Heart right ventricle (tissue), 16 donors: ENCODE measurements around the gene LRRTM4. TPM values are rescaled to one million over a fixed set of nuclear protein-coding genes. Genes with fewer than 3 reads are reported as not detected.
"Not testable (repeated sequence)": the region's sequence is repeated elsewhere in the genome, so short reads cannot be mapped to it uniquely, and the experiment has no call there.

Experiments
- ATAC-seq, 8 donors: fragments of 200-7000 bp; cut with Tn5 transposase; one replicate each; pipeline ENCODE4 v1.9.1; 2020; ENCODE audit warnings: mild to moderate bottlenecking in 8 of 8, moderate library complexity in 8 of 8, moderate number of reproducible peaks in 1 of 8
- DNase-seq, 2 donors: peaks; one replicate each; pipeline ENCODE4 v3.0.0-alpha.2; 2020
- H3K27ac ChIP-seq, 10 donors: fragments of 200-600 bp; sonication (generic) in 2 of 10; one replicate each; pipeline versions ENCODE4 v1.5.0 to v1.8.0; 2020 to 2022; ENCODE audit warnings: mild to moderate bottlenecking in 3 of 10
- H3K27me3 ChIP-seq, 7 donors: fragments of 200-600 bp; one replicate each; pipeline ENCODE4 v1.8.0; 2021 to 2022; ENCODE audit warnings: mild to moderate bottlenecking in 2 of 7
- H3K36me3 ChIP-seq, 9 donors: fragments of 200-600 bp; sonication (generic) in 1 of 9; one replicate each; pipeline versions ENCODE4 v1.5.0 to v1.8.0; 2020 to 2022; ENCODE audit warnings: mild to moderate bottlenecking in 2 of 9
- H3K4me1 ChIP-seq, 9 donors: fragments of 200-600 bp; sonication (generic) in 1 of 9; one replicate each; pipeline versions ENCODE4 v1.5.0 to v1.8.0; 2020 to 2022; ENCODE audit warnings: mild to moderate bottlenecking in 4 of 9
- H3K4me3 ChIP-seq, 10 donors: fragments of 200-600 bp; sonication (generic) in 2 of 10; one replicate each; pipeline versions ENCODE4 v1.5.0 to v1.8.0; 2020 to 2022; ENCODE audit warnings: mild to moderate bottlenecking in 7 of 10, moderate library complexity in 2 of 10
- H3K9me3 ChIP-seq, 11 donors: fragments of 200-600 bp in 10 of 11; sonication (generic) in 2 of 11; one replicate each; pipeline versions ENCODE4 v1.5.0 to v1.8.0; 2013 to 2022; ENCODE audit warnings: mild to moderate bottlenecking in 2 of 11, control low read depth in 1 of 11, moderate library complexity in 1 of 11
- CTCF ChIP-seq, 9 donors: fragments of 200-600 bp; sonication (generic) in 2 of 9; IDR thresholded peaks; one replicate each; pipeline versions ENCODE4 v1.5.0 to v1.8.0; 2021 to 2022; ENCODE audit warnings: antibody characterized with exemption in 9 of 9, mild to moderate bottlenecking in 5 of 9, moderate library complexity in 1 of 9
- WGBS, 2 donors: extraction: QIAGEN DNeasy Blood & Tissue Kit; methylation state at CpG; one replicate each; pipeline ENCODE4 v1.1.7; 2013; ENCODE audit warnings: inconsistent platforms in 1 of 2; 5-methylcytosine and 5-hydroxymethylcytosine counted together
- intact Hi-C, 10 donors: fragments of 100-400 bp; cut with DNase I; formaldehyde crosslinking; loops; one replicate each; pipeline versions ENCODE4 v1.11.1 to v1.14.2; 2022
- polyA plus RNA-seq, 2 donors: library from polyadenylated mRNA; stranded (reverse); fragments of 200-250 nt; gene quantifications; one replicate each; pipeline ENCODE4 v1.2.3, GENCODE V29; 2013
- total RNA-seq, 10 donors: library from RNA; stranded (reverse); fragmentation: NEBNext Ultra II Directional in 3 of 10; extraction: Animal tissue kit (Norgen Biotek cat#: 25700) in 3 of 10; gene quantifications; one replicate each; pipeline versions ENCODE4 v1.2.1 to v1.2.4, GENCODE V29; 2021 to 2023
- donor health status: Arrhythmogenic right ventricular cardiomyopathy.
- donor health status: ischemic (EF 13 %, LVEDD 7.1; RV severe dilation, severe dysfunction).
- donor health status: healthy with polysubstance abuse.
- donor health status: DM: no; HTN: yes; CAD: no.
- donor health status: DM: no; HTN: no; CAD: no.
- donor health status: ischemic (EF 25% LVEDD 6.9; RV normal size, moderate dysfunction).
- donor health status: ischemic (EF 25% LVEDD 5.7; RV mildly dilated, moderate dysfunction).
- donor health status: healthy.
- donor health status: DM: yes; HTN: yes; CAD: no.
- donor health status: Ischemic cardiomyopathy.
- donor health status: ischemic (EF 35%, LVEDD 5.7; RV mildly dilated, moderate dysfunction).
- donor health status: nonischemic (EF 11% LVEDD 7.7; RV severe dilation, severe dysfunction).
- donor health status: DM: yes; HTN: yes; CAD: no.
- donor health status: PGD.
- donor health status: ischemic (EF 29% LVEDD 5.4; RV normal size, mild dysfunction).
- donor health status: nonischemic (EF 23%, LVEDD 6.1; RV moderate dilation, normal function).

The LRRTM4 gene
- total and polyA plus RNA-seq, 12 donors, result 0.11 to 2.2 (median 0.98) TPM

GRCh38 chr2:77034445-77034844 lies 487.7 kb downstream of the LRRTM4 start:
- H3K4me1 ChIP-seq, result no peaks in the 10 kb centered on the region
- 37% methylated on average over 4 of the region's 4 CpGs for WGBS, 2 donors
- intact Hi-C loops, result no loop called here
- no peaks in the 10 kb centered on the region for H3K36me3 ChIP-seq
- no peak for DNase-seq
- TF ChIP-seq CTCF (IDR thresholded peaks at IDR 0.05), result no peak
- ATAC-seq, result no peak
- H3K27ac ChIP-seq, result no peak overlapping the region
- no peak overlapping the region for H3K4me3 ChIP-seq
- no peaks in the 10 kb centered on the region for H3K9me3 ChIP-seq
- H3K27me3 ChIP-seq, result no peaks in the 10 kb centered on the region

GRCh38 chr2:77029237-77029636 lies 492.9 kb downstream of the LRRTM4 start:
- H3K4me3 ChIP-seq, intact Hi-C loops, DNase-seq, H3K4me1 ChIP-seq, H3K27ac ChIP-seq, H3K36me3 ChIP-seq, H3K27me3 ChIP-seq, H3K9me3 ChIP-seq, ATAC-seq: not testable (repeated sequence)
- WGBS, 2 donors, result 86 to 93% methylated on average over 5 of the region's 5 CpGs

- intact Hi-C loops, result no loop called here
- WGBS, 2 donors, result 10 to 13% methylated on average over 3 of the region's 3 CpGs
- no peak for ATAC-seq
Measured at GRCh38 chr2:77028032-77028600, 494.1 kb downstream of the LRRTM4 start.

GRCh38 chr2:77025714-77026113 lies 496.5 kb downstream of the LRRTM4 start:
- DNase-seq (no peak), ATAC-seq (no peak)
- intact Hi-C loops, result no loop called here
- no peak for TF ChIP-seq CTCF (IDR thresholded peaks at IDR 0.05)
- peaks cover 0 to 4% (median 0%) of the 10 kb centered on the region in 11 donors for H3K9me3 ChIP-seq
- no peak overlapping the region for H3K4me3 ChIP-seq
- 76 to 78% methylated on average over 4 of the region's 4 CpGs for WGBS, 2 donors
- no peaks in the 10 kb centered on the region for H3K36me3 ChIP-seq
- H3K4me1 ChIP-seq, result no peaks in the 10 kb centered on the region
- no peaks in the 10 kb centered on the region for H3K27me3 ChIP-seq
- no peak overlapping the region for H3K27ac ChIP-seq

More at GRCh38 chr2:77028032-77028600, 494.1 kb downstream of the LRRTM4 start:
- no peak overlapping the region for H3K4me3 ChIP-seq
- H3K36me3 ChIP-seq, result no peaks in the 10 kb centered on the region
- peaks cover 0 to 4% (median 0%) of the 10 kb centered on the region in 11 donors for H3K9me3 ChIP-seq
- no peak for TF ChIP-seq CTCF (IDR thresholded peaks at IDR 0.05)
- no peaks in the 10 kb centered on the region for H3K4me1 ChIP-seq
- no peak overlapping the region for H3K27ac ChIP-seq
- no peak for DNase-seq
- H3K27me3 ChIP-seq, result no peaks in the 10 kb centered on the region

- Histone ChIP-seq H3K9me3 (peaks cover 0 to 4% (median 0%) of the 10 kb centered on the region in 11 donors), H3K4me1 (no peaks in the 10 kb centered on the region), H3K36me3 (no peaks in the 10 kb centered on the region), H3K4me3 (no peak overlapping the region), H3K27me3 (no peaks in the 10 kb centered on the region), H3K27ac (no peak overlapping the region)
- intact Hi-C loops, result no loop called here
- TF ChIP-seq CTCF (IDR thresholded peaks at IDR 0.05), result no peak
- no peak for ATAC-seq
- DNase-seq, result no peak
- WGBS, 2 donors, result 55 to 67% methylated on average over 3 of the region's 3 CpGs
Measured at GRCh38 chr2:77021161-77021560, 501.0 kb downstream of the LRRTM4 start.
